Keratinocyte (primary cell): ENCODE measurements around the gene MLLT1. TPM values are rescaled to one million over a fixed set of nuclear protein-coding genes. Genes with fewer than 3 reads are reported as not detected.

Experiments used
- DNase-seq: peaks from one replicate; pipeline ENCODE4 v3.0.0-alpha.2; 2011; ENCODE audit warnings: low read depth, missing footprints, low spot score
- FAIRE-seq: peaks from 2 replicates; lab custom pipeline; 2011; peaks lifted over from hg19 to GRCh38; lab: Jason Lieb, UNC
- H2AFZ ChIP-seq: 2 replicates; pipeline ENCODE4 v1.6.0; 2012; ENCODE audit warnings: low read length, control low read depth, inconsistent platforms; ENCODE audit not compliant: control insufficient read depth
- H3K27ac ChIP-seq: 2 replicates; pipeline ENCODE4 v1.5.1; 2011; ENCODE audit warnings: low read length; ENCODE audit not compliant: control insufficient read depth, insufficient read depth
- H3K27me3 ChIP-seq: 3 replicates; pipeline ENCODE4 v1.6.0; 2011; ENCODE audit warnings: low read length; ENCODE audit not compliant: control insufficient read depth, insufficient read depth; ENCODE audit errors: extremely low read depth
- H3K36me3 ChIP-seq, 2 experiments: 2 replicates in 1 of 2; 3 replicates in 1 of 2; pipeline ENCODE4 v1.5.1; 2011; ENCODE audit warnings: low read length in 2 of 2, mild to moderate bottlenecking in 1 of 2; ENCODE audit not compliant: control insufficient read depth in 2 of 2, insufficient read depth in 2 of 2; ENCODE audit errors: extremely low read depth in 1 of 2
- H3K4me1 ChIP-seq: 3 replicates; pipeline ENCODE4 v1.5.1; 2011; ENCODE audit warnings: low read length; ENCODE audit not compliant: control insufficient read depth, insufficient read depth; ENCODE audit errors: extremely low read depth
- H3K4me2 ChIP-seq: 3 replicates; pipeline ENCODE4 v1.6.0; 2011; ENCODE audit warnings: low read depth, low read length; ENCODE audit not compliant: control insufficient read depth, insufficient read depth; ENCODE audit errors: extremely low read depth
- H3K4me3 ChIP-seq, 3 experiments: fragments of 200-600 bp in 1 of 3; sonication (generic) in 1 of 3; 2 replicates in 2 of 3; 3 replicates in 1 of 3; pipeline ENCODE4 v1.5.1; 2011 to 2016; ENCODE audit warnings: low read length in 3 of 3, mild to moderate bottlenecking in 3 of 3, control low read depth in 2 of 3, inconsistent platforms in 1 of 3, low read depth in 1 of 3, mixed read lengths in 1 of 3, mixed run types in 1 of 3, moderate library complexity in 1 of 3; ENCODE audit not compliant: control insufficient read depth in 2 of 3, insufficient read depth in 2 of 3; ENCODE audit errors: extremely low read depth in 1 of 3
- H3K79me2 ChIP-seq: 2 replicates; pipeline ENCODE4 v1.6.0; 2012; ENCODE audit warnings: low read length; ENCODE audit not compliant: control insufficient read depth, insufficient read depth
- H3K9ac ChIP-seq: 3 replicates; pipeline ENCODE4 v1.6.0; 2011; ENCODE audit warnings: low read length; ENCODE audit not compliant: control insufficient read depth, insufficient read depth; ENCODE audit errors: extremely low read depth
- H3K9me1 ChIP-seq: 3 replicates; pipeline ENCODE4 v1.6.0; 2011; ENCODE audit warnings: low read length; ENCODE audit not compliant: control insufficient read depth, insufficient read depth; ENCODE audit errors: extremely low read depth
- H3K9me3 ChIP-seq: 2 replicates; pipeline ENCODE4 v1.5.1; 2012; ENCODE audit warnings: low read depth, low read length; ENCODE audit not compliant: control insufficient read depth
- H4K20me1 ChIP-seq: 3 replicates; pipeline ENCODE4 v1.6.0; 2011; ENCODE audit warnings: low read length; ENCODE audit not compliant: control insufficient read depth, insufficient read depth; ENCODE audit errors: extremely low read depth
- CTCF ChIP-seq, 3 experiments: IDR thresholded peaks in 1 of 3; conservative IDR thresholded peaks in 1 of 3; optimal IDR thresholded peaks in 1 of 3; 2 replicates in 2 of 3; 3 replicates in 1 of 3; pipeline versions ENCODE3 to v1.5.1; 2011; ENCODE audit warnings: low read length in 3 of 3, mild to moderate bottlenecking in 3 of 3, moderate library complexity in 2 of 3, control low read depth in 1 of 3, inconsistent platforms in 1 of 3; ENCODE audit not compliant: insufficient read depth in 2 of 3; ENCODE audit errors: extremely low read depth in 1 of 3
- EZH2 ChIP-seq: IDR thresholded peaks from one replicate; pipeline ENCODE4 v1.6.1; 2012; ENCODE audit warnings: inconsistent platforms, mild to moderate bottlenecking, low read length, moderate library complexity
- dilution Hi-C: fragments of 300-500 bp; cut with MboI; formaldehyde crosslinking; loops from one replicate; pipeline ENCODE4 v1.7.0; 2020; ENCODE audit warnings: low sequenced_read_pairs; ENCODE audit not compliant: extremely low pct_ligation_motif_present
- polyA plus RNA-seq, 5 experiments: library from polyadenylated mRNA; depleted of rRNA in 3 of 5; stranded (reverse) in 3 of 5; stranded (forward) in 1 of 5; unstranded in 1 of 5; fragments of >200 nt; gene quantifications; 1 replicate in 1 of 5; 2 replicates in 3 of 5; 3 replicates in 1 of 5; pipeline versions ENCODE4 v1.2.1 to v1.2.3, GENCODE V29; 2011 to 2012; ENCODE audit warnings: missing spikeins in 2 of 5, low read depth in 1 of 5, low replicate concordance in 1 of 5

The MLLT1 gene
- polyA plus RNA-seq, 1 donor (not counting 4 experiments of a cell fraction or from before 2014, with no cell fraction given), result 8.3 TPM

- no peak for TF ChIP-seq CTCF (optimal IDR thresholded peaks at IDR 0.05 in 1 of 3, IDR thresholded peaks at IDR 0.05 in 1 of 3, conservative IDR thresholded peaks at IDR 0.05 in 1 of 3; ENCODE audit: extremely low read depth in 1 of 3, insufficient read depth in 2 of 3, low read length in 3 of 3)
- dilution Hi-C loops, result no loop called here
Observed at GRCh38 chr19:6215701-6216235, 64.0 kb downstream of the MLLT1 start.

GRCh38 chr19:6214881-6215541 is 64.8 kb downstream of the MLLT1 start:
- Histone ChIP-seq H3K4me3 (no peak overlapping the region), H3K9ac (no peak overlapping the region), H3K9me1 (no peaks in the 10 kb centered on the region), H3K36me3 (peaks cover 0 to 7% of the 10 kb centered on the region in 2 experiments), H3K4me2 (no peak overlapping the region), H3K27me3 (no peaks in the 10 kb centered on the region), H4K20me1 (no peaks in the 10 kb centered on the region), H3K27ac (no peak overlapping the region), H3K9me3 (no peaks in the 10 kb centered on the region), H2AFZ (no peak overlapping the region), H3K79me2 (no peaks in the 10 kb centered on the region), H3K4me1 (no peaks in the 10 kb centered on the region)
- dilution Hi-C loops, result no loop called here
- DNase-seq (no peak), FAIRE-seq (no peak)
- TF ChIP-seq CTCF (optimal IDR thresholded peaks at IDR 0.05 in 1 of 3, IDR thresholded peaks at IDR 0.05 in 1 of 3, conservative IDR thresholded peaks at IDR 0.05 in 1 of 3; ENCODE audit: extremely low read depth in 1 of 3, insufficient read depth in 2 of 3, low read length in 3 of 3) (no peak), EZH2 (no peak)

More at GRCh38 chr19:6215701-6216235, 64.0 kb downstream of the MLLT1 start:
- H3K79me2 ChIP-seq, result no peaks in the 10 kb centered on the region
- H3K9me3 ChIP-seq, result no peaks in the 10 kb centered on the region
- no peaks in the 10 kb centered on the region for H3K4me1 ChIP-seq
- H3K9me1 ChIP-seq, result no peaks in the 10 kb centered on the region
- H3K4me2 ChIP-seq, result no peak overlapping the region
- FAIRE-seq, result no peak
- H4K20me1 ChIP-seq, result no peaks in the 10 kb centered on the region
- no peak for DNase-seq
- peaks cover 0 to 7% of the 10 kb centered on the region in 2 experiments for H3K36me3 ChIP-seq
- no peak overlapping the region for H2AFZ ChIP-seq
- no peak overlapping the region for H3K27ac ChIP-seq
- no peak overlapping the region for H3K9ac ChIP-seq
- no peak overlapping the region for H3K4me3 ChIP-seq
- H3K27me3 ChIP-seq, result no peaks in the 10 kb centered on the region
